HEK293T (cell line): ENCODE data around the gene AKIP1.

ENCODE experiments used
- ARNT ChIP-seq: fragments of 450-650 bp; IDR thresholded peaks from 2 replicates; pipeline ENCODE4 v1.6.1; 2017; ENCODE audit warnings: mild to moderate bottlenecking
- BHLHE40 ChIP-seq: fragments of 450-650 bp; IDR thresholded peaks from 2 replicates; pipeline ENCODE4 v1.6.1; 2016; ENCODE audit warnings: mild to moderate bottlenecking, moderate library complexity, borderline replicate concordance
- FOXA1 ChIP-seq: fragments of 450-650 bp; IDR thresholded peaks from 2 replicates; pipeline ENCODE4 v1.6.1; 2016; ENCODE audit warnings: mild to moderate bottlenecking
- HDGF ChIP-seq: fragments of 450-650 bp; IDR thresholded peaks from 2 replicates; pipeline ENCODE4 v1.6.1; 2017; ENCODE audit warnings: antibody characterized with exemption, borderline replicate concordance
- NFRKB ChIP-seq: fragments of 450-650 bp; IDR thresholded peaks from 2 replicates; pipeline ENCODE4 v1.6.1; 2016; ENCODE audit warnings: mild to moderate bottlenecking, moderate library complexity
- PKNOX1 ChIP-seq: fragments of 450-650 bp; IDR thresholded peaks from 2 replicates; pipeline ENCODE4 v1.6.1; 2016
- SUZ12 ChIP-seq: fragments of 450-650 bp; IDR thresholded peaks from 2 replicates; pipeline ENCODE4 v1.6.1; 2016; ENCODE audit warnings: mild to moderate bottlenecking

DNA sequence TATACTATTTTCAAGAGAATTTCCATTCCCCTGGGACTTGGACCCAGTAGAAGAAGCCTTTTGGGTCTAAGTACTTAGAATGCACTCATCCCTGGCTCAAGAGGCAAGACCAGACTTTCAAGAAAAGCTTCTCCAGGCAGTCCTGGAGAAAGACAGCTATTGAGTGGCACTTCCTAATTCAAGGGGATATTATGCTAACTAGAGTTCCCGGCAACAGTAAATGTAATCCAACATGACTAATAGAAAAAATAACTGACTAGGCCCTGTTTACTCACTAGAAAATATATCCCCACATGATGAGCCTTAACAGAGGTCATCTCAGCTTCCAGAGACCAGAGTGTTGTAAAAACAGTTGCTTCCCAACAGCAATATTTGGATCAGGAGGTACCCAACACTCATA is 47.2 kb upstream of the AKIP1 start:
- no peak for TF ChIP-seq BHLHE40
- no peak for TF ChIP-seq FOXA1
- no peak for TF ChIP-seq NFRKB
- no peak for TF ChIP-seq ARNT
- no peak for TF ChIP-seq HDGF
- TF ChIP-seq PKNOX1: no peak
- TF ChIP-seq SUZ12: no peak
